Osteocyte (in vitro differentiated cells): ENCODE results near the gene SLC16A8. TPM values are rescaled to one million over a fixed set of nuclear protein-coding genes. Genes with fewer than 3 reads are reported as not detected.

Experiments used
- DNase-seq: peaks from one replicate; pipeline ENCODE4 v3.0.0; 2021; ENCODE audit warnings: mixed read lengths; ENCODE audit not compliant: unreplicated experiment; ENCODE audit errors: extremely low spot score
- H3K27ac Mint-ChIP-seq: one replicate; pipeline ENCODE4 v1.8.0; 2021; ENCODE audit warnings: mild to moderate bottlenecking, mixed read lengths; ENCODE audit not compliant: unreplicated experiment
- H3K27me3 Mint-ChIP-seq: one replicate; pipeline ENCODE4 v1.8.0; 2021; ENCODE audit warnings: mixed read lengths; ENCODE audit not compliant: unreplicated experiment
- H3K36me3 Mint-ChIP-seq: one replicate; pipeline ENCODE4 v1.8.0; 2021; ENCODE audit warnings: mixed read lengths; ENCODE audit not compliant: unreplicated experiment
- H3K4me1 Mint-ChIP-seq: one replicate; pipeline ENCODE4 v1.8.0; 2021; ENCODE audit warnings: mixed read lengths; ENCODE audit not compliant: unreplicated experiment
- H3K4me3 Mint-ChIP-seq: one replicate; pipeline ENCODE4 v1.8.0; 2021; ENCODE audit warnings: mild to moderate bottlenecking, moderate library complexity, mixed read lengths; ENCODE audit not compliant: unreplicated experiment
- H3K9me3 Mint-ChIP-seq: one replicate; pipeline ENCODE4 v1.8.0; 2021; ENCODE audit warnings: mixed read lengths; ENCODE audit not compliant: unreplicated experiment
- total RNA-seq: library from RNA; stranded (reverse); gene quantifications from 2 replicates; pipeline ENCODE4 v1.2.1, GENCODE V29; 2021
- TF ChIP-seq, protein P1 (sequence below): fragments of 200-600 bp; sonication (generic); IDR thresholded peaks from 2 replicates; pipeline ENCODE4 v1.5.0; 2021; ENCODE audit warnings: antibody characterized with exemption, mild to moderate bottlenecking, moderate library complexity

SLC16A8 gene
- total RNA-seq, 1 donor from 2014 or later = not detected

DNA sequence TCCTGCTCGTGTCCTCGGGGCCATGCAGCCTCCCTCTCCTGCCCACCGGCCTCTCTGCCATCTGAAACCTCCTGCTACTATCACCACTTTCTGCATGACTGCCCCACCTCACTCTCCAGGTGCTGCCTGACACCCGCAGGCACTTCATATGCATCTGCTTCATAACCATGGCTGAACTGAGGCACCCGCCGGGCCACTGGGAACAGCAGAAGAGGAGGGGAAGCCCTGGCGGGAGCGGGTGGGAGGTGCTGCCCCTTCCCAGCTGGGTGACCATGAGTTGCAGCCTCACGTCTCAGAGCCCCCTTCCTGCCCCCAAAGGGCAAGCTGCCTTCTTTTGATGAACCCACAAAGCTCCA, 48.5 kb downstream of the SLC16A8 start:
- TF ChIP-seq, protein P1, sequence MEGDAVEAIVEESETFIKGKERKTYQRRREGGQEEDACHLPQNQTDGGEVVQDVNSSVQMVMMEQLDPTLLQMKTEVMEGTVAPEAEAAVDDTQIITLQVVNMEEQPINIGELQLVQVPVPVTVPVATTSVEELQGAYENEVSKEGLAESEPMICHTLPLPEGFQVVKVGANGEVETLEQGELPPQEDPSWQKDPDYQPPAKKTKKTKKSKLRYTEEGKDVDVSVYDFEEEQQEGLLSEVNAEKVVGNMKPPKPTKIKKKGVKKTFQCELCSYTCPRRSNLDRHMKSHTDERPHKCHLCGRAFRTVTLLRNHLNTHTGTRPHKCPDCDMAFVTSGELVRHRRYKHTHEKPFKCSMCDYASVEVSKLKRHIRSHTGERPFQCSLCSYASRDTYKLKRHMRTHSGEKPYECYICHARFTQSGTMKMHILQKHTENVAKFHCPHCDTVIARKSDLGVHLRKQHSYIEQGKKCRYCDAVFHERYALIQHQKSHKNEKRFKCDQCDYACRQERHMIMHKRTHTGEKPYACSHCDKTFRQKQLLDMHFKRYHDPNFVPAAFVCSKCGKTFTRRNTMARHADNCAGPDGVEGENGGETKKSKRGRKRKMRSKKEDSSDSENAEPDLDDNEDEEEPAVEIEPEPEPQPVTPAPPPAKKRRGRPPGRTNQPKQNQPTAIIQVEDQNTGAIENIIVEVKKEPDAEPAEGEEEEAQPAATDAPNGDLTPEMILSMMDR = no peak
- no peak for DNase-seq
- H3K4me3 Mint-ChIP-seq = no peak overlapping the region
- H3K27ac Mint-ChIP-seq = no peak overlapping the region
- peaks cover 25% of the 10 kb centered on the region for H3K4me1 Mint-ChIP-seq
- H3K36me3 Mint-ChIP-seq = no peaks in the 10 kb centered on the region
- no peaks in the 10 kb centered on the region for H3K27me3 Mint-ChIP-seq
- H3K9me3 Mint-ChIP-seq = no peaks in the 10 kb centered on the region

DNA sequence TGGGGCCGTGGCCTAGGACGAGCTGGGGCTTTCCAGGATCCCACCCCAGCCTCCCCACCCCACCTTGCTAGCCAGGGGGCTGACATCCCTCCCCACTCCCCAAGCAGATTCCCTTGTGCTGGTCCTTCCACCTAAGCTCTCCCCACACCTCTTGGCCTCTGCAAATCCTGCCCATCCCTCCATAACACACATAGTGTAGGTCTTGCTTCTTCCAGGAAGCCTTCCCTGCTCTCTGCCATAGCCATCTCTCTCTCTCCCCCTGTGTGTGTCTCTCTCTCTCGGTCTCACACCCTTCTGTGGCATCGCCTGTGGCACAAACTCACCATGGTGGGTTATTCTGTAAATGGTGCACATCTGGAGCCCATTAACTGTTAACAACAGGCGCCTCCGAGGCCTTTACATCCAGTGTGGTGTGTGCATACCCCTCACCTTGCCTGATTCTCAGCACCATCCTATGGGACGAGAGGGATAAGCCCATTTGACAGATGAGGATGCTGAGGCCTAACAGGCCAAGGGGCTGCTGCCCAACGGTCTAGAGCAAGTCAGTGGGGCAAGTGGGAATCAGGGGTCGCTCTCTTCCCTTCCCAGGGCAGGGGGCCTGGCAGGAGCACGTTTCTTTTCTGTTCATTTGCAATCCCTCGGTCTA, 49.0 kb downstream of the SLC16A8 start:
- Mint-ChIP-seq H3K9me3 (no peaks in the 10 kb centered on the region), H3K4me1 (peaks cover 25% of the 10 kb centered on the region), H3K27ac (peak overlapping the region; percentile 54), H3K27me3 (no peaks in the 10 kb centered on the region), H3K4me3 (no peak overlapping the region), H3K36me3 (no peaks in the 10 kb centered on the region)
- no peak for DNase-seq
- TF ChIP-seq, protein P1 = no peak

DNA sequence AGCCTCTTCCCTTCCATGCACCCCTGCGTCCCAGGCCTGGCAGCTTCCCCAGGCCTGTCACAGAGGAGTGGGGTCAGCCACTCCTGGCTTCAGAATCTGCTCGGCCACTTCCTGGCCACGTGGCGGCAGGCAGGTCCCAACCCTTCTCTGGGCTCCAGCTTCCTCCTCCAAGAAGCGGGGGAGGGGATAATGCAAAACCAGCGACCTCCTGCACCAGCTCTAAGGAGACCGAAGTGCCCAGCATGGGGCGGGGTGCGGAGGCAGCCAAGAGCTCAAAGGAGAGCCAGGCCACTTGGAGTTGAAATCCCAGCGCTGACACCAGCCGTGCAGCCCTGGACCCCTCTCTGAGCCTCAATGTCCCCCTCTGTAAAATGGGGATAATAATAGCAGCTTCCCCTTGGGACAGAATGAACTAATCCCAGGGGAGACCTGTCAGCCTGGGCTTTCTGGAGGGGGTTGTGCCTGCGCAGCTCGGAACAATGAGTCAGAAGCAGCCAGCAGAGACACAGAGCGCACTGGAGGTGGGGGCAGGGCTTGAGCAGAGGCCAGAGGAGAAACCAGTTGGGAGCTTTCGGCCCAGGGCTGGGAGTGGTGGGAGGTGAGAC, 49.6 kb downstream of the SLC16A8 start:
- no peaks in the 10 kb centered on the region for H3K9me3 Mint-ChIP-seq
- peaks cover 25% of the 10 kb centered on the region for H3K4me1 Mint-ChIP-seq
- DNase-seq = no peak
- H3K4me3 Mint-ChIP-seq = no peak overlapping the region
- peak overlapping the region; percentile 76 for H3K27ac Mint-ChIP-seq
- TF ChIP-seq, protein P1 = no peak
- H3K36me3 Mint-ChIP-seq = no peaks in the 10 kb centered on the region
- H3K27me3 Mint-ChIP-seq = no peaks in the 10 kb centered on the region

DNA sequence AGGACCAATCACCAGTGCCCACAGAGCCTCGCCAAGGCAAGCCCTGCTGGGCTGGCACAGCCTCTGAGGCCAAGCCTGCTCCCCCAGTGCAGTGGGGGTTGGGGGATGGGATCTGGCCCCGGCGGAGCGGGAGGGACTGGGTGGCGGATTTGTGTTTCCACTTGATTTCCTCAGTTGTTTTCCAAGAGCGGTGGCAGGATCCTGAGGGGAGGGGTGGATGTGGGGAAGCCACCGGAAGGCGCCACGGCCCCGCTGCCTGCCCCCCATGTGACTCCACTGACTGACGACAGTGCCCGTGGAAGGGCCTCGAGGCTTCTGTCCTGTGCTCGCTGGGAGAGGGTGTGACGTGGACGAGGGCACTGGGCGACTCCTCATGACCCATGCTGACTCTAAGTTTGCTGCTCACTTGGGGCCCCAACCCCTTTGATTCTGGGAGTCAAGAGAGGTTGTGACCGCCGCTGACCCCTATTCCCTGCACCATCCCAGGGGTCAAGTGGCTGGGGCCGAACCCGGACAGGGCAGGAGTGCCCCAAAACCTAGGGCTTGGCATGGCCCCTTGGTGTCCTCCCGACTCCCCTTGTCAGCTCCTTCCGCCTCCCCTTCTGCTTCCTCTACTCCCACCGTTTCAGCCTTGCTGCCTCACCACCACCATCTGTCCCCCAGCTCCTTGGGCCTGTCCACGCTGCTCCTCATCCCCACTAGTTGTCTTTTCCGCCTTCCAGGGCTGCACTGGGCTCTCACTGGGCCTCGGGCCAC, 50.3 kb downstream of the SLC16A8 start:
- Mint-ChIP-seq H3K4me1 (peaks cover 23% of the 10 kb centered on the region), H3K4me3 (no peak overlapping the region), H3K27me3 (no peaks in the 10 kb centered on the region), H3K9me3 (no peaks in the 10 kb centered on the region), H3K27ac (peak overlapping the region; percentile 76), H3K36me3 (no peaks in the 10 kb centered on the region)
- TF ChIP-seq, protein P1 = no peak
- no peak for DNase-seq
